SU-DHL-6 (cell line): ENCODE data around the gene PTMS.

Source experiments
- H2AFZ ChIP-seq: fragments of 200-600 bp; sonication (generic); 2 replicates; pipeline ENCODE4 v1.6.1; 2014; ENCODE audit warnings: low read depth, mild to moderate bottlenecking, moderate library complexity, mixed read lengths, antibody characterized with exemption, low read length; ENCODE audit not compliant: severe bottlenecking
- H3F3A ChIP-seq: fragments of 200-600 bp; shearing (Covaris generic); 2 replicates; pipeline ENCODE4 v1.6.0; 2016; ENCODE audit warnings: antibody characterized with exemption, mild to moderate bottlenecking; ENCODE audit not compliant: insufficient read depth
- H3K27ac ChIP-seq: fragments of 200-600 bp; sonication (generic); 2 replicates; pipeline ENCODE4 v1.5.1; 2016; ENCODE audit warnings: low read depth, mild to moderate bottlenecking, low read length, moderate library complexity, mixed read lengths
- H3K27me3 ChIP-seq: fragments of 200-600 bp; sonication (generic), shearing (Covaris generic); 2 replicates; pipeline ENCODE4 v1.6.0; 2014; ENCODE audit warnings: mild to moderate bottlenecking, low read length
- H3K36me3 ChIP-seq: fragments of 200-600 bp; sonication (generic); 2 replicates; pipeline ENCODE4 v1.6.1; 2014; ENCODE audit warnings: mild to moderate bottlenecking, low read length, mixed read lengths
- H3K4me2 ChIP-seq: fragments of 300-600, 200-600 bp; shearing (Covaris generic), sonication (generic); 2 replicates; pipeline ENCODE4 v1.6.0; 2014; ENCODE audit warnings: low read length, low read depth, mild to moderate bottlenecking; ENCODE audit not compliant: poor library complexity, severe bottlenecking
- H3K4me3 ChIP-seq: fragments of 200-600 bp; sonication (generic); 2 replicates; pipeline ENCODE4 v1.5.1; 2014; ENCODE audit warnings: antibody characterized with exemption, low read length, mild to moderate bottlenecking, mixed read lengths; ENCODE audit not compliant: insufficient read depth, poor library complexity, severe bottlenecking
- H3K79me2 ChIP-seq: fragments of 200-600 bp; sonication (generic); 2 replicates; pipeline ENCODE4 v1.6.1; 2014; ENCODE audit warnings: mild to moderate bottlenecking, low read length, moderate library complexity; ENCODE audit not compliant: insufficient read depth
- H3K9ac ChIP-seq: fragments of 200-600 bp; sonication (generic); 2 replicates; pipeline ENCODE4 v1.7.0; 2014; ENCODE audit warnings: mild to moderate bottlenecking, low read length
- H3K9me2 ChIP-seq: fragments of 200-600 bp; sonication (generic); replicated peaks from 2 replicates; pipeline ENCODE4 v1.6.1; 2014; ENCODE audit warnings: low read length; ENCODE audit not compliant: insufficient read depth
- H3K9me3 ChIP-seq: fragments of 200-600 bp; sonication (generic); 2 replicates; pipeline ENCODE4 v1.6.1; 2014; ENCODE audit warnings: low read length, mixed read lengths; ENCODE audit not compliant: insufficient read depth
- H4K20me1 ChIP-seq: fragments of 200-600 bp; sonication (generic); 2 replicates; pipeline ENCODE4 v1.6.1; 2014; ENCODE audit warnings: low read depth, mild to moderate bottlenecking, antibody characterized with exemption, low read length, moderate library complexity, mixed read lengths
- EZH2phosphoT487 ChIP-seq: fragments of 200-600 bp; sonication (generic), shearing (Covaris generic); conservative IDR thresholded peaks from 2 replicates; pipeline ENCODE4 v1.6.1; 2018; ENCODE audit warnings: mild to moderate bottlenecking, antibody characterized with exemption, low read length, moderate library complexity, mixed read lengths
- TF ChIP-seq, protein P1 (sequence below): fragments of 200-600 bp; sonication (generic); IDR thresholded peaks from one replicate; pipeline ENCODE4 v1.5.1; 2017; ENCODE audit warnings: antibody characterized with exemption, mild to moderate bottlenecking, low read length, moderate library complexity; ENCODE audit not compliant: insufficient read depth, poor library complexity, severe bottlenecking

PTMS gene

DNA sequence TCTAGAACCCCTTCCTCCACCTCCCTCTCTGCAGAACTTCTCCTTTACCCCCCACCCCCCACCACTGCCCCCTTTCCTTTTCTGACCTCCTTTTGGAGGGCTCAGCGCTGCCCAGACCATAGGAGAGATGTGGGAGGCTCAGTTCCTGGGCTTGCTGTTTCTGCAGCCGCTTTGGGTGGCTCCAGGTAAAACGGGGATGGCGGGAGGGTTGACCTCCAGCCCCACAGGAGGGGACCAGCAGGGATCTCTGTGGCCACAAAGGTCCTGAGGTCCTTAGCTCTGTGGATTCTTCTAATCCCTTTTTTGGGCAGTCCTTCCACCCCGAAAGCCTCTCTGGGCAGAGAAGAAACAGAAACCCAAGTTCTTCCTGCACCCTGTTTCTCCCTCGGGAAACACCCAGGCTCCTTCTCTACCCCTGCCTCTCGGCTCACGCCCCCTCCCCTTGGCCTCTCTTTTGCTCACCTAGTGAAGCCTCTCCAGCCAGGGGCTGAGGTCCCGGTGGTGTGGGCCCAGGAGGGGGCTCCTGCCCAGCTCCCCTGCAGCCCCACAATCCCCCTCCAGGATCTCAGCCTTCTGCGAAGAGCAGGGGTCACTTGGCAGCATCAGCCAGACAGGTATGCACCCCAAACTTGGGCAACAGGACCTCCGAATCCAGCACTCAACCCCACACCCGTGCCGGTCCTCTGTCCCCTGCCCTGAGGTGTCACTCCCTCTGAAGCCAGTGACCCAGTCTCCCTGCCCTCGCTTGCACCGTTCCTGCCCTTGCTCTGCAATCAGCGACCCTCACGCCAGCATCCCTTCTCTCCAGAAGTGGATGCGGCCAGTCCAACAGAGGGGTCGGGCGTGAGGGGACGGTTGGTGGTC is 6.8 kb downstream of the PTMS start:
- Histone ChIP-seq H3K4me3 (no peak overlapping the region), H3K79me2 (no peaks in the 10 kb centered on the region), H2AFZ (no peak overlapping the region), H3F3A (no peaks in the 10 kb centered on the region), H3K9me2 (no peaks in the 10 kb centered on the region), H3K27me3 (no peaks in the 10 kb centered on the region), H3K4me2 (no peak overlapping the region), H4K20me1 (no peaks in the 10 kb centered on the region), H3K36me3 (no peaks in the 10 kb centered on the region), H3K27ac (no peak overlapping the region), H3K9ac (no peak overlapping the region), H3K9me3 (no peaks in the 10 kb centered on the region)
- TF ChIP-seq, protein P1, sequence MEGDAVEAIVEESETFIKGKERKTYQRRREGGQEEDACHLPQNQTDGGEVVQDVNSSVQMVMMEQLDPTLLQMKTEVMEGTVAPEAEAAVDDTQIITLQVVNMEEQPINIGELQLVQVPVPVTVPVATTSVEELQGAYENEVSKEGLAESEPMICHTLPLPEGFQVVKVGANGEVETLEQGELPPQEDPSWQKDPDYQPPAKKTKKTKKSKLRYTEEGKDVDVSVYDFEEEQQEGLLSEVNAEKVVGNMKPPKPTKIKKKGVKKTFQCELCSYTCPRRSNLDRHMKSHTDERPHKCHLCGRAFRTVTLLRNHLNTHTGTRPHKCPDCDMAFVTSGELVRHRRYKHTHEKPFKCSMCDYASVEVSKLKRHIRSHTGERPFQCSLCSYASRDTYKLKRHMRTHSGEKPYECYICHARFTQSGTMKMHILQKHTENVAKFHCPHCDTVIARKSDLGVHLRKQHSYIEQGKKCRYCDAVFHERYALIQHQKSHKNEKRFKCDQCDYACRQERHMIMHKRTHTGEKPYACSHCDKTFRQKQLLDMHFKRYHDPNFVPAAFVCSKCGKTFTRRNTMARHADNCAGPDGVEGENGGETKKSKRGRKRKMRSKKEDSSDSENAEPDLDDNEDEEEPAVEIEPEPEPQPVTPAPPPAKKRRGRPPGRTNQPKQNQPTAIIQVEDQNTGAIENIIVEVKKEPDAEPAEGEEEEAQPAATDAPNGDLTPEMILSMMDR: no peak
- no peak for TF ChIP-seq EZH2phosphoT487

DNA sequence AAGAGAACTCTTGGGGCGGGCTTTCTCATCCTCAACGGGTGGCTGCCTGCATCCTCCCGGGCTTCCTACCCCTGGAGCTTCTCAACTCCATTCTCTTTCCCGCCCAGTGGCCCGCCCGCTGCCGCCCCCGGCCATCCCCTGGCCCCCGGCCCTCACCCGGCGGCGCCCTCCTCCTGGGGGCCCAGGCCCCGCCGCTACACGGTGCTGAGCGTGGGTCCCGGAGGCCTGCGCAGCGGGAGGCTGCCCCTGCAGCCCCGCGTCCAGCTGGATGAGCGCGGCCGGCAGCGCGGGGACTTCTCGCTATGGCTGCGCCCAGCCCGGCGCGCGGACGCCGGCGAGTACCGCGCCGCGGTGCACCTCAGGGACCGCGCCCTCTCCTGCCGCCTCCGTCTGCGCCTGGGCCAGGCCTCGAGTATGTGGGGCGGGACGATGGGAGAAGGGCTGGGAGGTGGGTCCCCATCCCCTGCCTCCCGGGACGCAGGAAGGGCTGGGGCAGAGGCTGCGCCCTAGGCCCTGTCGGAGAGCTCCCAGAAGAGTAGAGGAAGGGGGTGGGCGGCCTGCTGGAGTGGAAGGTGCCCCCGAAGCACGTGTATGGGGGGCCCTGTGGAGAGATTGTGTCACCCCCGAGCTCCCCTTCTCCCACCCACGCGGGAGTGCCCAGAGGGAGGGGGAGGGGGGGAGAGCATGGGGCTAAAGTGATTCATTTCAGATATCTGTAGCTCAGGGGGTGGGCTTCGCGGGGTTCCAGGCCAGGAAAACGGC is 7.6 kb downstream of the PTMS start:
- Histone ChIP-seq H3K27ac (no peak overlapping the region), H3K36me3 (no peaks in the 10 kb centered on the region), H3K9ac (no peak overlapping the region), H3K4me2 (no peak overlapping the region), H3K9me2 (no peaks in the 10 kb centered on the region), H2AFZ (no peak overlapping the region), H4K20me1 (no peaks in the 10 kb centered on the region), H3K9me3 (no peaks in the 10 kb centered on the region), H3F3A (no peaks in the 10 kb centered on the region), H3K79me2 (no peaks in the 10 kb centered on the region), H3K4me3 (no peak overlapping the region), H3K27me3 (no peaks in the 10 kb centered on the region)
- TF ChIP-seq EZH2phosphoT487: no peak
- TF ChIP-seq, protein P1: no peak

DNA sequence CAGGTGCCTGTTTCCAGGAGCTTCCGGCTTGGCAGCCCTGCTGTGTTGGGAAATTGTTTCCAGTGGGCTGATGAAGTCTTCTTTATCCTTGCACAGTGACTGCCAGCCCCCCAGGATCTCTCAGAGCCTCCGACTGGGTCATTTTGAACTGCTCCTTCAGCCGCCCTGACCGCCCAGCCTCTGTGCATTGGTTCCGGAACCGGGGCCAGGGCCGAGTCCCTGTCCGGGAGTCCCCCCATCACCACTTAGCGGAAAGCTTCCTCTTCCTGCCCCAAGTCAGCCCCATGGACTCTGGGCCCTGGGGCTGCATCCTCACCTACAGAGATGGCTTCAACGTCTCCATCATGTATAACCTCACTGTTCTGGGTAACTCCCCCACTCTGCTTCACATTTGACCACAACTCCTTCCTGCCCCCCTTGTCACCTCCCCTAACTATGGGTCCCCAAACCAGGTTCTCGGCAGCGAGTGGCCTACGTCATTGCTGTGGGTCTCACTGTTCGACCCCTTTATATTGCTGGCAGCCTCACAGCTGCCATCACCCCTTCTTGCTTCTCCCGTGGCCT is 8.4 kb downstream of the PTMS start:
- Histone ChIP-seq H3K27me3 (no peaks in the 10 kb centered on the region), H3F3A (no peaks in the 10 kb centered on the region), H3K79me2 (no peaks in the 10 kb centered on the region), H2AFZ (no peak overlapping the region), H3K4me3 (no peak overlapping the region), H3K4me2 (no peak overlapping the region), H3K36me3 (no peaks in the 10 kb centered on the region), H3K27ac (no peak overlapping the region), H3K9me3 (no peaks in the 10 kb centered on the region), H3K9me2 (no peaks in the 10 kb centered on the region), H3K9ac (no peak overlapping the region), H4K20me1 (no peaks in the 10 kb centered on the region)
- TF ChIP-seq, protein P1: no peak
- no peak for TF ChIP-seq EZH2phosphoT487
